ENCODE measurements around the gene SGMS1.
"Not testable (repeated sequence)": the region's sequence is repeated elsewhere in the genome, so short reads cannot be mapped to it uniquely, and the experiment has no call there.

The SGMS1 gene

GRCh38 chr10:50552308-50552707 is 71.4 kb downstream of the SGMS1 start:
- Histone ChIP-seq H3K4me3 (IDR thresholded peaks at IDR 0.05; ENCODE audit: insufficient read depth, low read depth, low read length) (no peak overlapping the region), H3K27me3 (ENCODE audit: insufficient read depth, low read depth) (no peaks in the 10 kb centered on the region), H3K4me1 (ENCODE audit: low read depth, poor library complexity, severe bottlenecking) (peaks cover 36% of the 10 kb centered on the region), H4K20me1 (ENCODE audit: insufficient read depth) (no peaks in the 10 kb centered on the region), H3K27ac (no peak overlapping the region), H2AFZ (ENCODE audit: low read depth) (no peak overlapping the region), H3K4me2 (no peak overlapping the region; the same call in 1 of the 2 replicates), H3K79me2 (ENCODE audit: insufficient read depth, low read depth) (peaks cover 24% of the 10 kb centered on the region), H3K9ac (no peak overlapping the region), H3K36me3 (ENCODE audit: insufficient read depth) (no peaks in the 10 kb centered on the region)
- TF ChIP-seq, protein P1, sequence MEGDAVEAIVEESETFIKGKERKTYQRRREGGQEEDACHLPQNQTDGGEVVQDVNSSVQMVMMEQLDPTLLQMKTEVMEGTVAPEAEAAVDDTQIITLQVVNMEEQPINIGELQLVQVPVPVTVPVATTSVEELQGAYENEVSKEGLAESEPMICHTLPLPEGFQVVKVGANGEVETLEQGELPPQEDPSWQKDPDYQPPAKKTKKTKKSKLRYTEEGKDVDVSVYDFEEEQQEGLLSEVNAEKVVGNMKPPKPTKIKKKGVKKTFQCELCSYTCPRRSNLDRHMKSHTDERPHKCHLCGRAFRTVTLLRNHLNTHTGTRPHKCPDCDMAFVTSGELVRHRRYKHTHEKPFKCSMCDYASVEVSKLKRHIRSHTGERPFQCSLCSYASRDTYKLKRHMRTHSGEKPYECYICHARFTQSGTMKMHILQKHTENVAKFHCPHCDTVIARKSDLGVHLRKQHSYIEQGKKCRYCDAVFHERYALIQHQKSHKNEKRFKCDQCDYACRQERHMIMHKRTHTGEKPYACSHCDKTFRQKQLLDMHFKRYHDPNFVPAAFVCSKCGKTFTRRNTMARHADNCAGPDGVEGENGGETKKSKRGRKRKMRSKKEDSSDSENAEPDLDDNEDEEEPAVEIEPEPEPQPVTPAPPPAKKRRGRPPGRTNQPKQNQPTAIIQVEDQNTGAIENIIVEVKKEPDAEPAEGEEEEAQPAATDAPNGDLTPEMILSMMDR (conservative IDR thresholded peaks at IDR 0.05; ENCODE audit: low read depth, low read length), result no peak

DNA sequence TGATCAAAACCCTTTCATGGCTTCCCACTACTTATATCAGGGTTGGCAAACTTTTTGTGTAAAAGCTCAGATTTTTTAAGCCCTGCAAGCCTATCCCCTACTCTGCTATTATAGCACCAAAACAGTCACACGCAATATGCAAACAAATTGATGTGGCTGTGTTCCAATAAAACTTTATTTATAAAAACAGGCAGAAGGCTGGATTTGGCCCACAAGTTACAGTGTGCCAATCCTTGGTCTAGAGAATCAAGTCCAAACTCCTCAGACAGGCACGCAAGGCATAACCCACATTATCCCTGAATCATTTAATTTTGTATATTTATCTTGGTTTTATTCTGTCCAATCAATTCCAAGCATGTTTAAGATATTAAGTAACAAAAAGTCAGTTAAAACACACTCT is 71.9 kb downstream of the SGMS1 start:
- H3K4me1 ChIP-seq (ENCODE audit: low read depth, poor library complexity, severe bottlenecking), result peaks cover 36% of the 10 kb centered on the region
- no peaks in the 10 kb centered on the region for H4K20me1 ChIP-seq (ENCODE audit: insufficient read depth)
- H3K36me3 ChIP-seq (ENCODE audit: insufficient read depth), result no peaks in the 10 kb centered on the region
- H3K27ac ChIP-seq, result no peak overlapping the region
- no peak overlapping the region for H3K4me2 ChIP-seq
- H3K9ac ChIP-seq, result no peak overlapping the region
- no peak overlapping the region for H2AFZ ChIP-seq (ENCODE audit: low read depth)
- TF ChIP-seq, protein P1 (conservative IDR thresholded peaks at IDR 0.05; ENCODE audit: low read depth, low read length), result no peak
- H3K79me2 ChIP-seq (ENCODE audit: insufficient read depth, low read depth), result peaks cover 24% of the 10 kb centered on the region
- no peak overlapping the region for H3K4me3 ChIP-seq (IDR thresholded peaks at IDR 0.05; ENCODE audit: insufficient read depth, low read depth, low read length)
- no peaks in the 10 kb centered on the region for H3K27me3 ChIP-seq (ENCODE audit: insufficient read depth, low read depth)

- no peak overlapping the region for H3K27ac ChIP-seq
- no peak overlapping the region for H3K9ac ChIP-seq
- peaks cover 34% of the 10 kb centered on the region for H3K4me1 ChIP-seq (ENCODE audit: low read depth, poor library complexity, severe bottlenecking)
- H3K36me3 ChIP-seq (ENCODE audit: insufficient read depth), result no peaks in the 10 kb centered on the region
- H3K4me2 ChIP-seq, result no peak overlapping the region
- no peaks in the 10 kb centered on the region for H4K20me1 ChIP-seq (ENCODE audit: insufficient read depth)
- H3K79me2 ChIP-seq (ENCODE audit: insufficient read depth, low read depth), result peaks cover 24% of the 10 kb centered on the region
- no peak overlapping the region for H2AFZ ChIP-seq (ENCODE audit: low read depth)
- H3K27me3 ChIP-seq (ENCODE audit: insufficient read depth, low read depth), result no peaks in the 10 kb centered on the region
- TF ChIP-seq, protein P1 (conservative IDR thresholded peaks at IDR 0.05; ENCODE audit: low read depth, low read length), result no peak
- H3K4me3 ChIP-seq (IDR thresholded peaks at IDR 0.05; ENCODE audit: insufficient read depth, low read depth, low read length), result no peak overlapping the region
Observed at GRCh38 chr10:50550291-50550839, 73.4 kb downstream of the SGMS1 start.

DNA sequence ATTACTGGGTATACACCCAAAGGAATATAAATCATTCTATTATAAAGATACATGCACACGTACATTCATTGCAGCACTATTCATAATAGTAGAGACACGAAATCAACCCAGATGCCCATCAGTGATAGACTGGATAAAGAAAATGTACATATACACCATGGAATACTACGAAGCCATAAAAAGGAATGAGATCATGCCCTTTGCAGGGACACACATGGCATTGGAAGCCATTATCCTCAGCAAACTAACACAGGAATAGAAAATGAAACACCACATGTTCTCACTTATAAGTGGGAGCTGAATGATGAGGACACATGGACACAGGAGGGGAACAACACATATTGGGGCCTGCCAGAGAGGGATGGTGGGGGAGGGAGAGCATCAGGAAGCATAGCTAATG is 74.6 kb downstream of the SGMS1 start:
- H3K4me2 ChIP-seq; H3K27ac ChIP-seq; H4K20me1 ChIP-seq (ENCODE audit: insufficient read depth); H3K27me3 ChIP-seq (ENCODE audit: insufficient read depth, low read depth); H3K36me3 ChIP-seq (ENCODE audit: insufficient read depth); H2AFZ ChIP-seq (ENCODE audit: low read depth); H3K4me3 ChIP-seq (IDR thresholded peaks at IDR 0.05; ENCODE audit: insufficient read depth, low read depth, low read length); H3K9ac ChIP-seq: not testable (repeated sequence)
- Histone ChIP-seq H3K79me2 (ENCODE audit: insufficient read depth, low read depth) (peaks cover 24% of the 10 kb centered on the region), H3K4me1 (ENCODE audit: low read depth, poor library complexity, severe bottlenecking) (peaks cover 34% of the 10 kb centered on the region)

- H3K36me3 ChIP-seq (ENCODE audit: insufficient read depth); H2AFZ ChIP-seq (ENCODE audit: low read depth); H3K9ac ChIP-seq; H3K4me2 ChIP-seq; H3K27ac ChIP-seq; H3K27me3 ChIP-seq (ENCODE audit: insufficient read depth, low read depth); H4K20me1 ChIP-seq (ENCODE audit: insufficient read depth); H3K4me3 ChIP-seq (IDR thresholded peaks at IDR 0.05; ENCODE audit: insufficient read depth, low read depth, low read length): not testable (repeated sequence)
- H3K4me1 ChIP-seq (ENCODE audit: low read depth, poor library complexity, severe bottlenecking), result peaks cover 32% of the 10 kb centered on the region
- H3K79me2 ChIP-seq (ENCODE audit: insufficient read depth, low read depth), result peaks cover 24% of the 10 kb centered on the region
Observed at GRCh38 chr10:50548481-50548880, 75.3 kb downstream of the SGMS1 start.

DNA sequence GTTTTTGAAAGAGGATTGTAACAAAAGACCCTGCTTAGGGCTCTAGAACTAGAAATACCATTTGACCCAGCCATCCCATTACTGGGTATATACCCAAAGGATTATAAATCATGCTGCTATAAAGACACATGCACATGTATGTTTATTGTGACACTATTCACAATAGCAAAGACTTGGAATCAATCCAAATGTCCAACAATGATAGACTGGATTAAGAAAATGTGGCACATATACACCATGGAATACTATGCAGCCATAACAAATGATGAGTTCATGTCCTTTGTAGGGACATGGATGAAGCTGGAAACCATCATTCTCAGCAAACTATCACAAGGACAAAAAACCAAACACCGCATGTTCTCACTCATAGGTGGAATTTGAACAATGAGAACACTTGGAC is 77.5 kb downstream of the SGMS1 start:
- not testable (repeated sequence) for H3K27me3 ChIP-seq (ENCODE audit: insufficient read depth, low read depth); H4K20me1 ChIP-seq (ENCODE audit: insufficient read depth); H3K4me2 ChIP-seq; H3K27ac ChIP-seq; H2AFZ ChIP-seq (ENCODE audit: low read depth); H3K36me3 ChIP-seq (ENCODE audit: insufficient read depth); H3K9ac ChIP-seq; H3K4me3 ChIP-seq (IDR thresholded peaks at IDR 0.05; ENCODE audit: insufficient read depth, low read depth, low read length)
- Histone ChIP-seq H3K4me1 (ENCODE audit: low read depth, poor library complexity, severe bottlenecking) (peaks cover 16% of the 10 kb centered on the region), H3K79me2 (ENCODE audit: insufficient read depth, low read depth) (peaks cover 12% of the 10 kb centered on the region; the same call in 1 of the 2 replicates)

All from KMS-11 (cell line).